Endodermal cell (in vitro differentiated cells): ENCODE results near the gene KCNMB3. TPM values are rescaled to one million over a fixed set of nuclear protein-coding genes. Genes with fewer than 3 reads are reported as not detected.

Experiments used
- DNase-seq: peaks from one replicate; pipeline ENCODE4 v3.0.0-alpha.2; 2017
- H3K27ac ChIP-seq: 2 replicates; pipeline ENCODE4 v1.5.1; 2013; ENCODE audit warnings: mild to moderate bottlenecking, low read depth, low read length, moderate library complexity
- H3K27me3 ChIP-seq: 2 replicates; pipeline ENCODE4 v1.6.1; 2013; ENCODE audit warnings: mild to moderate bottlenecking, low read length, moderate library complexity; ENCODE audit not compliant: insufficient read depth, control insufficient read depth, poor library complexity, severe bottlenecking
- H3K36me3 ChIP-seq: 2 replicates; pipeline ENCODE4 v1.7.0; 2013; ENCODE audit warnings: mild to moderate bottlenecking, low read length, moderate library complexity; ENCODE audit not compliant: control insufficient read depth, insufficient read depth
- H3K4me1 ChIP-seq: one replicate; pipeline ENCODE4 v1.7.0; 2013; ENCODE audit warnings: low read length; ENCODE audit not compliant: control insufficient read depth, insufficient read depth
- H3K4me3 ChIP-seq: 2 replicates; pipeline ENCODE4 v1.5.1; 2013; ENCODE audit warnings: mild to moderate bottlenecking, low read length, moderate library complexity
- H3K9ac ChIP-seq: 2 replicates; pipeline ENCODE4 v1.6.1; 2013; ENCODE audit warnings: mild to moderate bottlenecking, low read length, moderate library complexity; ENCODE audit not compliant: poor library complexity, severe bottlenecking; ENCODE audit errors: extremely low read depth
- H3K9me3 ChIP-seq: 2 replicates; pipeline ENCODE4 v1.6.1; 2013; ENCODE audit warnings: mild to moderate bottlenecking, low read length, moderate library complexity; ENCODE audit not compliant: control insufficient read depth
- H3K27ac Mint-ChIP-seq: 2 replicates; pipeline ENCODE4 v1.8.0; 2020; ENCODE audit warnings: mixed read lengths
- H3K27me3 Mint-ChIP-seq: 2 replicates; pipeline ENCODE4 v1.8.0; 2021; ENCODE audit warnings: mild to moderate bottlenecking, mixed read lengths; ENCODE audit not compliant: insufficient read depth
- H3K36me3 Mint-ChIP-seq: 2 replicates; pipeline ENCODE4 v1.8.0; 2020; ENCODE audit warnings: low read depth, mixed read lengths
- H3K4me1 Mint-ChIP-seq: 2 replicates; pipeline ENCODE4 v1.8.0; 2020; ENCODE audit warnings: mixed read lengths
- H3K4me3 Mint-ChIP-seq: 2 replicates; pipeline ENCODE4 v1.8.0; 2020; ENCODE audit warnings: mild to moderate bottlenecking, moderate library complexity, mixed read lengths
- H3K9me3 Mint-ChIP-seq: 2 replicates; pipeline ENCODE4 v1.8.0; 2020; ENCODE audit warnings: mild to moderate bottlenecking, mixed read lengths
- CTCF ChIP-seq: fragments of 200-600 bp; sonication (generic); conservative IDR thresholded peaks from 2 replicates; pipeline ENCODE4 v1.5.0; 2021; ENCODE audit warnings: antibody characterized with exemption, mild to moderate bottlenecking
- WGBS, 2 experiments: methylation state at CpG; one replicate each; pipeline versions ENCODE4 v1.1.5 to v1.1.7; 2013; ENCODE audit warnings: missing lambda C conversion rate in 2 of 2, mixed read lengths in 1 of 2; ENCODE audit not compliant: insufficient coverage in 1 of 2, insufficient read length in 1 of 2; 5-methylcytosine and 5-hydroxymethylcytosine counted together
- total RNA-seq, 2 donors: library from RNA; stranded (reverse); fragmentation: NEBNext Ultra II Directional in 1 of 2; extraction: Animal tissue kit (Norgen Biotek cat#: 25700) in 1 of 2; gene quantifications; 2 replicates in 1 of 2; 3 replicates in 1 of 2; pipeline ENCODE4 v1.2.1, GENCODE V29; 2021

KCNMB3 gene
- total RNA-seq, 2 donors from 2014 or later, result 2.4 to 2.6 TPM

- Histone ChIP-seq H3K9me3 (no peaks in the 10 kb centered on the region), H3K36me3 (peaks cover 12% of the 10 kb centered on the region), H3K4me3 (no peak overlapping the region), H3K27me3 (no peaks in the 10 kb centered on the region), H3K9ac (no peak overlapping the region), H3K27ac (no peak overlapping the region), H3K4me1 (no peaks in the 10 kb centered on the region)
- Mint-ChIP-seq H3K9me3 (no peaks in the 10 kb centered on the region), H3K4me1 (peaks cover 4% of the 10 kb centered on the region), H3K27me3 (no peaks in the 10 kb centered on the region), H3K36me3 (peaks cover 9% of the 10 kb centered on the region), H3K4me3 (no peak overlapping the region), H3K27ac (no peak overlapping the region)
- no peak for TF ChIP-seq CTCF
- DNase-seq, result no peak
- WGBS, 2 experiments, result 82 to 100% methylated on average over 1 to 2 of the region's 2 CpGs
These were observed 14.1 kb downstream of the KCNMB3 start for GRCh38 chr3:179236669-179237301.

GRCh38 chr3:179234199-179234598 is 16.7 kb downstream of the KCNMB3 start:
- H3K36me3 Mint-ChIP-seq, result peaks cover 25% of the 10 kb centered on the region
- H3K9ac ChIP-seq, result no peak overlapping the region
- H3K4me3 ChIP-seq, result no peak overlapping the region
- no peak for TF ChIP-seq CTCF
- no peaks in the 10 kb centered on the region for H3K27me3 ChIP-seq
- H3K27me3 Mint-ChIP-seq, result no peaks in the 10 kb centered on the region
- H3K4me3 Mint-ChIP-seq, result no peak overlapping the region
- H3K9me3 ChIP-seq, result no peaks in the 10 kb centered on the region
- peaks cover 4% of the 10 kb centered on the region for H3K4me1 Mint-ChIP-seq
- no peak for DNase-seq
- H3K27ac ChIP-seq, result no peak overlapping the region
- H3K36me3 ChIP-seq, result peaks cover 30% of the 10 kb centered on the region
- no peaks in the 10 kb centered on the region for H3K4me1 ChIP-seq
- H3K9me3 Mint-ChIP-seq, result no peaks in the 10 kb centered on the region
- WGBS, 2 experiments, result 93 to 100% methylated on average over 1 to 4 of the region's 4 CpGs
- H3K27ac Mint-ChIP-seq, result no peak overlapping the region

- H3K27me3 ChIP-seq, result no peaks in the 10 kb centered on the region
- no peaks in the 10 kb centered on the region for H3K27me3 Mint-ChIP-seq
- no peaks in the 10 kb centered on the region for H3K9me3 ChIP-seq
- no peak overlapping the region for H3K27ac ChIP-seq
- TF ChIP-seq CTCF, result no peak
- H3K27ac Mint-ChIP-seq, result no peak overlapping the region
- H3K4me3 Mint-ChIP-seq, result no peak overlapping the region
- no peaks in the 10 kb centered on the region for H3K9me3 Mint-ChIP-seq
- H3K36me3 Mint-ChIP-seq, result peaks cover 25% of the 10 kb centered on the region
- H3K4me3 ChIP-seq, result no peak overlapping the region
- peaks cover 6% of the 10 kb centered on the region for H3K4me1 Mint-ChIP-seq
- H3K4me1 ChIP-seq, result no peaks in the 10 kb centered on the region
- 90% methylated on average over 3 of the region's 3 CpGs; no CpG with 5 or more reads in 1 of the 2 experiments for WGBS, 2 experiments
- DNase-seq, result no peak
- H3K36me3 ChIP-seq, result peaks cover 37% of the 10 kb centered on the region
- H3K9ac ChIP-seq, result no peak overlapping the region
These were observed 17.9 kb downstream of the KCNMB3 start for GRCh38 chr3:179233043-179233442.
